AG04449 (cell line): Measurements from ENCODE around the gene ZNF513.

ENCODE experiments used
- CTCF ChIA-PET: fragments of 350-600 bp; formaldehyde crosslinking; extraction: SDS; loops from one replicate; lab custom pipeline; 2021; ENCODE audit warnings: antibody characterized with exemption; lab: Yijun Ruan, JAX
- POLR2A ChIA-PET: fragments of 400-600, 350-600 bp; formaldehyde crosslinking; extraction: SDS; loops from one replicate; lab custom pipeline; 2020; ENCODE audit warnings: antibody characterized with exemption, inconsistent platforms; lab: Yijun Ruan, JAX
- DNase-seq: peaks from one replicate; pipeline ENCODE4 v3.0.0-alpha.2; 2010; ENCODE audit warnings: low read depth, low spot score
- H3K4me3 ChIP-seq: 2 replicates; pipeline ENCODE4 v1.5.1; 2011; ENCODE audit warnings: low read depth, mild to moderate bottlenecking, control low read depth, low read length
- CTCF ChIP-seq: IDR thresholded peaks from one replicate; pipeline ENCODE4 v1.5.1; 2011; ENCODE audit warnings: mild to moderate bottlenecking, moderate library complexity, low read length, control low read depth, inconsistent platforms; ENCODE audit not compliant: insufficient read depth; ENCODE audit errors: missing control alignments

Gene ZNF513

GRCh38 chr2:27378096-27378808 lies 2.3 kb downstream of the ZNF513 start:
- DNase-seq: no peak
- POLR2A ChIA-PET: interaction anchor here (3.5 kb wide), 1 partner anchor 8 kb away, joined by 32 read pairs; the partner anchor contains the start of genes EIF2B4 and SNX17
- H3K4me3 ChIP-seq: no peak overlapping the region
- CTCF ChIA-PET: interaction anchor here (1.6 to 3.9 kb wide), 4 partner anchors 7 to 305 kb away, joined by 3 to 15 read pairs (median 14); partner anchors contain the start of gene SNX17
- peak; percentile 33 for TF ChIP-seq CTCF

GRCh38 chr2:27377618-27378095 lies 2.9 kb downstream of the ZNF513 start:
- CTCF ChIA-PET: interaction anchor here (1.6 to 3.3 kb wide), 2 partner anchors 57 kb away, joined by 3 to 14 read pairs; no protein-coding TSS in a partner anchor

GRCh38 chr2:27376866-27377617 lies 3.5 kb downstream of the ZNF513 start:
- POLR2A ChIA-PET: interaction anchor here (0.5 kb wide), 1 partner anchor 104 kb away, joined by 3 read pairs; no protein-coding TSS in a partner anchor
- CTCF ChIA-PET: interaction anchor here (1.3 to 3.3 kb wide), 3 partner anchors 56 to 307 kb away, joined by 3 to 14 read pairs (median 3); no protein-coding TSS in a partner anchor

More at GRCh38 chr2:27377618-27378095, 2.9 kb downstream of the ZNF513 start:
- no peak overlapping the region for H3K4me3 ChIP-seq
- TF ChIP-seq CTCF: no peak
- POLR2A ChIA-PET: interaction anchor here (0.5 to 3.5 kb wide), 2 partner anchors 7 to 105 kb away, joined by 3 to 32 read pairs; partner anchors contain the start of genes EIF2B4 and SNX17
- DNase-seq: no peak

GRCh38 chr2:27376151-27376865 lies 4.2 kb downstream of the ZNF513 start:
- DNase-seq: no peak
- ChIA-PET POLR2A (no interaction called here), CTCF (interaction anchor here (1.3 to 1.6 kb wide), 2 partner anchors 58 to 307 kb away, joined by 3 read pairs; no protein-coding TSS in a partner anchor)
- no peak overlapping the region for H3K4me3 ChIP-seq
- TF ChIP-seq CTCF: no peak

More at GRCh38 chr2:27376866-27377617, 3.5 kb downstream of the ZNF513 start:
- no peak for DNase-seq
- no peak overlapping the region for H3K4me3 ChIP-seq
- TF ChIP-seq CTCF: no peak

- ChIA-PET POLR2A (no interaction called here), CTCF (no interaction called here)
- DNase-seq: no peak
- no peak overlapping the region for H3K4me3 ChIP-seq
- TF ChIP-seq CTCF: no peak
Measured at GRCh38 chr2:27375513-27376099, 4.9 kb downstream of the ZNF513 start.
